ENCODE measurements around the gene GPC6. TPM values are rescaled to one million over a fixed set of nuclear protein-coding genes. Genes with fewer than 3 reads are reported as not detected.

GPC6 gene
- total and polyA plus RNA-seq, 12 donors = 0.15 to 5.4 (median 2.5) TPM

DNA sequence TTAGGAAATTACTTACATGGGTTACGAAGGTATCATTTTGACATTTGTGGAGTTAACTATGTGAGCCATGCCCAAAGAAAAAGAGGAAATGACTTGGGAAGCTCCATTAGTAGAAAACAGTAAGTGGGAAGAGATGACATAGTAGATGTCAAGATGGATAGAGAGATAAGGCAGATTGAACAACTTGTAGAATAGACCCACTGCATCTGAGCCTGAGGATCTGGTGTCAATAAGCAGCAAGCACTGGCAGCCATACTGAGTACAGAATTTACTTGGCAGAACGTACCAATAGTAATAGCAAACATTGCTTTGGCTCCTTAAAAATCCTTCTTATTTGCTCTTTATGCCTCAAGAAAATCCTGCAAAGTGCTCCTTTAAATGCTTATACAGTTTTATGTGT, 203.8 kb downstream of the GPC6 start:
- DNase-seq (no peak), ATAC-seq (no peak)
- Histone ChIP-seq H3K4me3 (no peak overlapping the region), H3K27ac (no peak overlapping the region), H3K4me1 (no peaks in the 10 kb centered on the region), H3K9me3 (peaks cover 0 to 5% (median 0%) of the 10 kb centered on the region in 11 donors), H3K36me3 (no peaks in the 10 kb centered on the region), H3K27me3 (no peaks in the 10 kb centered on the region)
- TF ChIP-seq, protein P1, sequence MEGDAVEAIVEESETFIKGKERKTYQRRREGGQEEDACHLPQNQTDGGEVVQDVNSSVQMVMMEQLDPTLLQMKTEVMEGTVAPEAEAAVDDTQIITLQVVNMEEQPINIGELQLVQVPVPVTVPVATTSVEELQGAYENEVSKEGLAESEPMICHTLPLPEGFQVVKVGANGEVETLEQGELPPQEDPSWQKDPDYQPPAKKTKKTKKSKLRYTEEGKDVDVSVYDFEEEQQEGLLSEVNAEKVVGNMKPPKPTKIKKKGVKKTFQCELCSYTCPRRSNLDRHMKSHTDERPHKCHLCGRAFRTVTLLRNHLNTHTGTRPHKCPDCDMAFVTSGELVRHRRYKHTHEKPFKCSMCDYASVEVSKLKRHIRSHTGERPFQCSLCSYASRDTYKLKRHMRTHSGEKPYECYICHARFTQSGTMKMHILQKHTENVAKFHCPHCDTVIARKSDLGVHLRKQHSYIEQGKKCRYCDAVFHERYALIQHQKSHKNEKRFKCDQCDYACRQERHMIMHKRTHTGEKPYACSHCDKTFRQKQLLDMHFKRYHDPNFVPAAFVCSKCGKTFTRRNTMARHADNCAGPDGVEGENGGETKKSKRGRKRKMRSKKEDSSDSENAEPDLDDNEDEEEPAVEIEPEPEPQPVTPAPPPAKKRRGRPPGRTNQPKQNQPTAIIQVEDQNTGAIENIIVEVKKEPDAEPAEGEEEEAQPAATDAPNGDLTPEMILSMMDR (IDR thresholded peaks at IDR 0.05) = no peak
- 66 to 71% methylated on average over 2 of the region's 2 CpGs for WGBS, 2 donors
- intact Hi-C loops (cut with DNase I) = no loop called here

DNA sequence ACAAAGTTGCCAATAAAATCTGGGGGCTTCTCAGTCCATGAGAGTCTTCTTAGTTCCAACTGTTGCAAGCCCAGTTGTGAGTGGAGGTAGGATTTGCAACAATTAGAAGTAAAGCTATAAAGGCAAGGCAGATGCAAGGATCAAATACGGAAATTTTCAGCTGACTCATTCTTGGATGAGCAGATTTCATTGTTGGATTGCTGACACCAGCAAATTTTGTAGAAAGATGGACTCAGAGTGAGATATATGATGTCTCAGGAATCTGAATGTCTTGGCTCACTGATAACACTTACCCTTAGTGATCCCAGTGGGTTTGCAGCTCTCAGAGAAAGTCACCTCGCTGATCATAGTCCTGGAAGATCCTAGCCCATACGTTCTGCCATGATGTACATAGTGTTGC, 209.0 kb downstream of the GPC6 start:
- Histone ChIP-seq H3K4me3 (no peak overlapping the region), H3K27ac (no peak overlapping the region), H3K4me1 (no peaks in the 10 kb centered on the region), H3K36me3 (no peaks in the 10 kb centered on the region), H3K9me3 (peaks cover 0 to 4% (median 0%) of the 10 kb centered on the region in 11 donors), H3K27me3 (no peaks in the 10 kb centered on the region)
- intact Hi-C loops (cut with DNase I) = no loop called here
- ATAC-seq (no peak), DNase-seq (no peak)
- 74 to 84% methylated on average over 3 of the region's 3 CpGs for WGBS, 2 donors
- TF ChIP-seq, protein P1 (IDR thresholded peaks at IDR 0.05) = no peak

DNA sequence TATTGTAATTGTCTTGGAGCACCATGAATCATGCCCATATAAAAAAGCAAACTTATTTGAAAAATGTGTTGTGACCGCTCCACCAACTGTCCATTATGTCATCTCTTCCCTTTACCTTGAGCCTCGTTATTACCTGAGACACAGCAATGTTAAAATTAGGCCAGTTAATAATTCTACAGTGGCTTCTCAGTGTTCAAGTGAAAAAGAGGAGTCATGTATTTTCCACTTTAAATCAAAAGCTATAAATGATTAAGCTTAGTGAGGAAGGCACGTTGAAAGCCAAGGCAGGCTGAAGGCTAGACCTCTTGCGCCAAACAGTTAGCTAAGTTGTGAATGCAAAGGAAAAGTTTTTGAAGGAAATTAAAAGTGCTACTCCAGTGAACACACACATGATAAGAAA, 210.5 kb downstream of the GPC6 start:
- intact Hi-C loops (cut with DNase I) = no loop called here

DNA sequence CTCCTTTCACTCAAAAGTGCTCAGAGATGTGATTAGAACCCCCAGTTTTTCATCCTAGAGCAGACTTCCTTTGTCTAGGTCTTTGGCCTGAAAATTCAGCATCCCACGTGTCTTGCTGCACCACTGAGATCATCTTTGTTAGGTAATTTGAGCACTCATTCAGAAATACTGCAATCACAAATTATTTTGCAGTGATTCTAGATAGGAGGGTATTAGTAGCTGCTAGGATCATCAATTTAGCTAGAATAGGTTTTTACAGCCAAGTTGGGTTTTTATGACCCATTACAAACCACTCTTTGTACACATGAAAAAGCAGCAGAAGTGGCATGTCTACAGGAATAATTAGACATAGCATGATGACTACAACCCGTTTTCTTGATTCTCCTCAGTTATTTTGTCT, 219.6 kb downstream of the GPC6 start:
- H3K4me3 ChIP-seq = no peak overlapping the region
- no peaks in the 10 kb centered on the region for H3K4me1 ChIP-seq
- no peaks in the 10 kb centered on the region for H3K27me3 ChIP-seq
- H3K9me3 ChIP-seq = no peaks in the 10 kb centered on the region
- TF ChIP-seq, protein P1 (IDR thresholded peaks at IDR 0.05) = no peak
- intact Hi-C loops (cut with DNase I) = no loop called here
- DNase-seq (no peak), ATAC-seq (no peak)
- H3K27ac ChIP-seq = no peak overlapping the region
- H3K36me3 ChIP-seq = no peaks in the 10 kb centered on the region
- WGBS, 2 donors = 55 to 79% methylated on average over 2 of the region's 2 CpGs

More for the DNA sequence above, 210.5 kb downstream of the GPC6 start:
- ATAC-seq (no peak), DNase-seq (no peak)
- WGBS, 2 donors = 80 to 88% methylated on average over 4 of the region's 4 CpGs
- Histone ChIP-seq H3K9me3 (peaks cover 0 to 4% (median 0%) of the 10 kb centered on the region in 11 donors), H3K36me3 (no peaks in the 10 kb centered on the region), H3K27me3 (no peaks in the 10 kb centered on the region), H3K27ac (no peak overlapping the region), H3K4me1 (no peaks in the 10 kb centered on the region), H3K4me3 (no peak overlapping the region)
- TF ChIP-seq, protein P1 (IDR thresholded peaks at IDR 0.05) = no peak

All from heart right ventricle (tissue), 16 donors.